Activated T-helper 17 cell treated with anti-CD3 and anti-CD28 coated beads, Interleukin-2, amount 50 U/mL, for 72 hours (primary cell): ENCODE data around the gene BCAS3. TPM values are rescaled to one million over a fixed set of nuclear protein-coding genes. Genes with fewer than 3 reads are reported as not detected.
A peak's percentile ranks its signal among the peaks of the same experiment; 100 is the strongest.

Experiments
- ATAC-seq: fragments of 150-1000 bp; cut with Tn5 transposase; replicated peaks from 2 replicates; pipeline ENCODE4 v1.10.0; 2021; ENCODE audit warnings: mild to moderate bottlenecking, moderate library complexity
- H3K27ac Mint-ChIP-seq: one replicate; pipeline ENCODE4 v1.8.0; 2022; ENCODE audit warnings: mixed read lengths
- H3K27me3 Mint-ChIP-seq: one replicate; pipeline ENCODE4 v1.8.0; 2022; ENCODE audit warnings: mixed read lengths
- H3K36me3 Mint-ChIP-seq: one replicate; pipeline ENCODE4 v1.8.0; 2022; ENCODE audit warnings: low read depth, mild to moderate bottlenecking, mixed read lengths
- H3K4me1 Mint-ChIP-seq: one replicate; pipeline ENCODE4 v1.8.0; 2022; ENCODE audit warnings: mixed read lengths
- H3K4me3 Mint-ChIP-seq: one replicate; pipeline ENCODE4 v1.8.0; 2022; ENCODE audit warnings: mild to moderate bottlenecking, mixed read lengths
- H3K9me3 Mint-ChIP-seq: one replicate; pipeline ENCODE4 v1.8.0; 2022; ENCODE audit warnings: mixed read lengths
- total RNA-seq, 2 donors: library from RNA; stranded (reverse); gene quantifications; one replicate each; pipeline ENCODE4 v1.2.3, GENCODE V29; 2022

Gene BCAS3
- total RNA-seq = 10 to 100 TPM; 11.6 to 15.0 TPM

GRCh38 chr17:60677308-60678117, at the start of gene BCAS3:
BCAS3 (plus strand) TSS chr17:60677851.
- H3K4me3 Mint-ChIP-seq = peak within 1 kb of the TSS; percentile 95
- H3K36me3 Mint-ChIP-seq = no peaks in the 10 kb centered on the region
- peak within 1 kb of the TSS; percentile 94 for H3K27ac Mint-ChIP-seq
- H3K9me3 Mint-ChIP-seq = peaks cover 6% of the 10 kb centered on the region
- H3K4me1 Mint-ChIP-seq = peaks cover 3% of the 10 kb centered on the region
- H3K27me3 Mint-ChIP-seq = no peaks in the 10 kb centered on the region
- peak; percentile 97 for ATAC-seq

- H3K9me3 Mint-ChIP-seq = no peaks in the 10 kb centered on the region
- H3K4me1 Mint-ChIP-seq = no peaks in the 10 kb centered on the region
- H3K4me3 Mint-ChIP-seq = no peak overlapping the region
- no peak overlapping the region for H3K27ac Mint-ChIP-seq
- H3K36me3 Mint-ChIP-seq = peaks cover 21% of the 10 kb centered on the region
- H3K27me3 Mint-ChIP-seq = no peaks in the 10 kb centered on the region
- no peak for ATAC-seq
Measured at GRCh38 chr17:60628252-60628889, 49.3 kb upstream of the BCAS3 start.

- Mint-ChIP-seq H3K4me1 (no peaks in the 10 kb centered on the region), H3K36me3 (peaks cover 22% of the 10 kb centered on the region), H3K27me3 (no peaks in the 10 kb centered on the region), H3K27ac (no peak overlapping the region), H3K4me3 (no peak overlapping the region), H3K9me3 (no peaks in the 10 kb centered on the region)
- ATAC-seq = no peak
Measured at GRCh38 chr17:60629120-60629519, 48.5 kb upstream of the BCAS3 start.

- no peak overlapping the region for H3K4me3 Mint-ChIP-seq
- H3K27ac Mint-ChIP-seq = peak overlapping the region; percentile 52
- no peaks in the 10 kb centered on the region for H3K9me3 Mint-ChIP-seq
- peaks cover 21% of the 10 kb centered on the region for H3K36me3 Mint-ChIP-seq
- H3K4me1 Mint-ChIP-seq = no peaks in the 10 kb centered on the region
- H3K27me3 Mint-ChIP-seq = no peaks in the 10 kb centered on the region
- ATAC-seq = no peak
Measured at GRCh38 chr17:60630352-60630751, 47.3 kb upstream of the BCAS3 start.

GRCh38 chr17:60631119-60631518, 46.5 kb upstream of the BCAS3 start:
- no peak for ATAC-seq
- no peak overlapping the region for H3K4me3 Mint-ChIP-seq
- H3K9me3 Mint-ChIP-seq = no peaks in the 10 kb centered on the region
- no peaks in the 10 kb centered on the region for H3K4me1 Mint-ChIP-seq
- peaks cover 23% of the 10 kb centered on the region for H3K36me3 Mint-ChIP-seq
- no peaks in the 10 kb centered on the region for H3K27me3 Mint-ChIP-seq
- peak overlapping the region; percentile 52 for H3K27ac Mint-ChIP-seq

- Mint-ChIP-seq H3K4me3 (no peak overlapping the region), H3K27ac (no peak overlapping the region), H3K4me1 (peaks cover 8% of the 10 kb centered on the region), H3K36me3 (peaks cover 57% of the 10 kb centered on the region), H3K27me3 (no peaks in the 10 kb centered on the region), H3K9me3 (no peaks in the 10 kb centered on the region)
- no peak for ATAC-seq
Measured at GRCh38 chr17:60637683-60638082, 40.0 kb upstream of the BCAS3 start.

GRCh38 chr17:60639019-60639330, 38.7 kb upstream of the BCAS3 start:
- Mint-ChIP-seq H3K4me3 (no peak overlapping the region), H3K36me3 (peaks cover 59% of the 10 kb centered on the region), H3K27ac (no peak overlapping the region), H3K27me3 (no peaks in the 10 kb centered on the region), H3K4me1 (peaks cover 8% of the 10 kb centered on the region), H3K9me3 (no peaks in the 10 kb centered on the region)
- ATAC-seq = no peak

GRCh38 chr17:60640503-60640902, 37.1 kb upstream of the BCAS3 start:
- H3K27me3 Mint-ChIP-seq = no peaks in the 10 kb centered on the region
- H3K4me3 Mint-ChIP-seq = no peak overlapping the region
- no peak for ATAC-seq
- peaks cover 8% of the 10 kb centered on the region for H3K4me1 Mint-ChIP-seq
- peaks cover 58% of the 10 kb centered on the region for H3K36me3 Mint-ChIP-seq
- H3K27ac Mint-ChIP-seq = no peak overlapping the region
- H3K9me3 Mint-ChIP-seq = no peaks in the 10 kb centered on the region

- H3K36me3 Mint-ChIP-seq = peaks cover 55% of the 10 kb centered on the region
- peaks cover 8% of the 10 kb centered on the region for H3K4me1 Mint-ChIP-seq
- H3K9me3 Mint-ChIP-seq = no peaks in the 10 kb centered on the region
- no peak overlapping the region for H3K27ac Mint-ChIP-seq
- no peak overlapping the region for H3K4me3 Mint-ChIP-seq
- ATAC-seq = no peak
- H3K27me3 Mint-ChIP-seq = no peaks in the 10 kb centered on the region
Measured at GRCh38 chr17:60641126-60641525, 36.5 kb upstream of the BCAS3 start.

- peak; percentile 72 for ATAC-seq
- no peaks in the 10 kb centered on the region for H3K27me3 Mint-ChIP-seq
- no peak overlapping the region for H3K4me3 Mint-ChIP-seq
Measured at GRCh38 chr17:60641810-60642220, 35.8 kb upstream of the BCAS3 start.

GRCh38 chr17:60645918-60646523, 31.6 kb upstream of the BCAS3 start:
- no peaks in the 10 kb centered on the region for H3K27me3 Mint-ChIP-seq
- no peak for ATAC-seq
- H3K4me1 Mint-ChIP-seq = peaks cover 11% of the 10 kb centered on the region
- no peaks in the 10 kb centered on the region for H3K9me3 Mint-ChIP-seq
- no peak overlapping the region for H3K4me3 Mint-ChIP-seq
- peaks cover 54% of the 10 kb centered on the region for H3K36me3 Mint-ChIP-seq
- H3K27ac Mint-ChIP-seq = no peak overlapping the region

More at GRCh38 chr17:60641810-60642220, 35.8 kb upstream of the BCAS3 start:
- no peaks in the 10 kb centered on the region for H3K9me3 Mint-ChIP-seq
- peaks cover 8% of the 10 kb centered on the region for H3K4me1 Mint-ChIP-seq
- H3K27ac Mint-ChIP-seq = no peak overlapping the region
- H3K36me3 Mint-ChIP-seq = peaks cover 51% of the 10 kb centered on the region

- Mint-ChIP-seq H3K4me3 (no peak overlapping the region), H3K36me3 (peaks cover 59% of the 10 kb centered on the region)
Measured at GRCh38 chr17:60646701-60647100, 30.9 kb upstream of the BCAS3 start.

GRCh38 chr17:60647705-60648104, 29.9 kb upstream of the BCAS3 start:
- no peak for ATAC-seq
- peaks cover 13% of the 10 kb centered on the region for H3K4me1 Mint-ChIP-seq
- no peaks in the 10 kb centered on the region for H3K9me3 Mint-ChIP-seq
- H3K4me3 Mint-ChIP-seq = no peak overlapping the region
- peaks cover 69% of the 10 kb centered on the region for H3K36me3 Mint-ChIP-seq
- no peaks in the 10 kb centered on the region for H3K27me3 Mint-ChIP-seq
- no peak overlapping the region for H3K27ac Mint-ChIP-seq

More at GRCh38 chr17:60646701-60647100, 30.9 kb upstream of the BCAS3 start:
- Mint-ChIP-seq H3K27ac (no peak overlapping the region), H3K27me3 (no peaks in the 10 kb centered on the region), H3K4me1 (peaks cover 7% of the 10 kb centered on the region), H3K9me3 (no peaks in the 10 kb centered on the region)
- ATAC-seq = no peak

- peak; percentile 81 for ATAC-seq
- Mint-ChIP-seq H3K27me3 (no peaks in the 10 kb centered on the region), H3K27ac (no peak overlapping the region)
Measured at GRCh38 chr17:60652454-60653247, 25.0 kb upstream of the BCAS3 start.

More at GRCh38 chr17:60652454-60653247, 25.0 kb upstream of the BCAS3 start:
- Mint-ChIP-seq H3K4me1 (peaks cover 19% of the 10 kb centered on the region), H3K36me3 (peaks cover 66% of the 10 kb centered on the region), H3K4me3 (no peak overlapping the region), H3K9me3 (no peaks in the 10 kb centered on the region)
